Measurements from ENCODE around the gene AKR1C4.

AKR1C4 gene

GRCh38 chr10:5196702-5197113 is at the start of gene AKR1C4:
Gene AKR1C4 (plus strand): TSS chr10:5196837. CDS start chr10:5196868, 31 bp downstream.
- TF ChIP-seq CTCF (IDR thresholded peaks at IDR 0.05; ENCODE audit: low read depth, low read length) = no peak
- H3K4me3 ChIP-seq (ENCODE audit: low read depth, low read length) = no peak within 1 kb of the TSS
- DNase-seq (ENCODE audit: low read depth, low spot score) = no peak
- in situ Hi-C loops (cut with HindIII; ENCODE audit: low sequenced_read_pairs) = no loop called here

- no peak overlapping the region for H3K4me3 ChIP-seq (ENCODE audit: low read depth, low read length)
- DNase-seq (ENCODE audit: low read depth, low spot score) = no peak
- TF ChIP-seq CTCF (IDR thresholded peaks at IDR 0.05; ENCODE audit: low read depth, low read length) = no peak
- in situ Hi-C loops (cut with HindIII; ENCODE audit: low sequenced_read_pairs) = no loop called here
These were observed 49.8 kb upstream of the AKR1C4 start for GRCh38 chr10:5146920-5147254.

GRCh38 chr10:5147255-5147980 is 49.2 kb upstream of the AKR1C4 start:
- in situ Hi-C loops (cut with HindIII; ENCODE audit: low sequenced_read_pairs) = no loop called here
- H3K4me3 ChIP-seq (ENCODE audit: low read depth, low read length) = no peak overlapping the region
- TF ChIP-seq CTCF (IDR thresholded peaks at IDR 0.05; ENCODE audit: low read depth, low read length) = no peak
- no peak for DNase-seq (ENCODE audit: low read depth, low spot score)

GRCh38 chr10:5147981-5148677 is 48.5 kb upstream of the AKR1C4 start:
- no peak for DNase-seq (ENCODE audit: low read depth, low spot score)
- H3K4me3 ChIP-seq (ENCODE audit: low read depth, low read length) = no peak overlapping the region
- TF ChIP-seq CTCF (IDR thresholded peaks at IDR 0.05; ENCODE audit: low read depth, low read length) = no peak
- in situ Hi-C loops (cut with HindIII; ENCODE audit: low sequenced_read_pairs) = no loop called here

GRCh38 chr10:5148678-5149032 is 48.0 kb upstream of the AKR1C4 start:
- in situ Hi-C loops (cut with HindIII; ENCODE audit: low sequenced_read_pairs) = no loop called here
- DNase-seq (ENCODE audit: low read depth, low spot score) = no peak
- H3K4me3 ChIP-seq (ENCODE audit: low read depth, low read length) = no peak overlapping the region
- TF ChIP-seq CTCF (IDR thresholded peaks at IDR 0.05; ENCODE audit: low read depth, low read length) = no peak

GRCh38 chr10:5151076-5151475 is 45.6 kb upstream of the AKR1C4 start:
- TF ChIP-seq CTCF (IDR thresholded peaks at IDR 0.05; ENCODE audit: low read depth, low read length) = no peak
- H3K4me3 ChIP-seq (ENCODE audit: low read depth, low read length) = no peak overlapping the region
- no peak for DNase-seq (ENCODE audit: low read depth, low spot score)
- in situ Hi-C loops (cut with HindIII; ENCODE audit: low sequenced_read_pairs) = no loop called here
